AG09319 (cell line): ENCODE measurements around the gene WNT5B.

Experiments used
- DNase-seq: peaks from one replicate; pipeline ENCODE4 v3.0.0-alpha.2; 2010; ENCODE audit warnings: low read depth; ENCODE audit errors: extremely low read depth
- TF ChIP-seq, protein P1 (sequence below): IDR thresholded peaks from 2 replicates; pipeline ENCODE4 v1.5.1; 2011; ENCODE audit warnings: low read depth, mild to moderate bottlenecking, inconsistent platforms, low read length, moderate library complexity

Gene WNT5B

DNA sequence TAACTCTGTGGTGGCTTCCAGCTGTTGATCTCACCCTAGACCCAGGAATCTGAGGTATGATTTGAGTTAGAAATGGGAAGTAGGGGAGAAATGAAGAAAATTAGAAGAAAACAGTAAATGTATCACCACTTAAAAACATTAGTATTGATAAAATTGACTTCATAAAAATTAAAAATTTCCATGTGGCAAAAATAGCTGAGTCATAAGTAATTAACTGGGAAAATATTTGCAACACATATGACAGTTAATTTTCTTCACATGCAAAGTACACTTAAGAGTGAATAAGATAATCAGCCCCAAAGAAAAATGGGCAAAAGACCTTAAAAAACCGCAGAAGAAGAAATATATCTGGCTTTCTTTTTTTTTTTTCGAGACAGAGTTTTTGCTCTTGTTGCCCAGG lies 36.3 kb downstream of the WNT5B start:
- TF ChIP-seq, protein P1, sequence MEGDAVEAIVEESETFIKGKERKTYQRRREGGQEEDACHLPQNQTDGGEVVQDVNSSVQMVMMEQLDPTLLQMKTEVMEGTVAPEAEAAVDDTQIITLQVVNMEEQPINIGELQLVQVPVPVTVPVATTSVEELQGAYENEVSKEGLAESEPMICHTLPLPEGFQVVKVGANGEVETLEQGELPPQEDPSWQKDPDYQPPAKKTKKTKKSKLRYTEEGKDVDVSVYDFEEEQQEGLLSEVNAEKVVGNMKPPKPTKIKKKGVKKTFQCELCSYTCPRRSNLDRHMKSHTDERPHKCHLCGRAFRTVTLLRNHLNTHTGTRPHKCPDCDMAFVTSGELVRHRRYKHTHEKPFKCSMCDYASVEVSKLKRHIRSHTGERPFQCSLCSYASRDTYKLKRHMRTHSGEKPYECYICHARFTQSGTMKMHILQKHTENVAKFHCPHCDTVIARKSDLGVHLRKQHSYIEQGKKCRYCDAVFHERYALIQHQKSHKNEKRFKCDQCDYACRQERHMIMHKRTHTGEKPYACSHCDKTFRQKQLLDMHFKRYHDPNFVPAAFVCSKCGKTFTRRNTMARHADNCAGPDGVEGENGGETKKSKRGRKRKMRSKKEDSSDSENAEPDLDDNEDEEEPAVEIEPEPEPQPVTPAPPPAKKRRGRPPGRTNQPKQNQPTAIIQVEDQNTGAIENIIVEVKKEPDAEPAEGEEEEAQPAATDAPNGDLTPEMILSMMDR: no peak
- DNase-seq: no peak

DNA sequence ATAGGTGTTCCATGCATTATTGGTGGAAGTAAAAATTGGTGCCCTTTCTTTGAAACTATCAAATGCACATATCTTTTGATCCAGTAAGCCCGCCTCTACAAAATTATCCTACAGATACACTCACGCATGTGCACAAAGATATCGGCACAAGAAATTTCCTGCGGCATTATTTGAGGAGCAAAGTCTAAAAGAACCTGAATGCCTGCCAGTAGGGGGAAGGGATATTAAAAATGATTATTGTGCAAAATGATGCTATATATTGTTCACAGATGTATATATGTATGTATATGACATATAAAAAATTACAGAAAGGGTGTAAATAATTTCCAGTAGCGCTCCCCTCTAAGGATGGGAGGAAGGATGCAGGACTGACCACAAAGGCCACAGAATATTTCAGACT lies 37.2 kb downstream of the WNT5B start:
- no peak for DNase-seq
- TF ChIP-seq, protein P1: no peak

- DNase-seq: no peak
- TF ChIP-seq, protein P1: no peak
Observed at GRCh38 chr12:1666685-1667162, 37.7 kb downstream of the WNT5B start.

DNA sequence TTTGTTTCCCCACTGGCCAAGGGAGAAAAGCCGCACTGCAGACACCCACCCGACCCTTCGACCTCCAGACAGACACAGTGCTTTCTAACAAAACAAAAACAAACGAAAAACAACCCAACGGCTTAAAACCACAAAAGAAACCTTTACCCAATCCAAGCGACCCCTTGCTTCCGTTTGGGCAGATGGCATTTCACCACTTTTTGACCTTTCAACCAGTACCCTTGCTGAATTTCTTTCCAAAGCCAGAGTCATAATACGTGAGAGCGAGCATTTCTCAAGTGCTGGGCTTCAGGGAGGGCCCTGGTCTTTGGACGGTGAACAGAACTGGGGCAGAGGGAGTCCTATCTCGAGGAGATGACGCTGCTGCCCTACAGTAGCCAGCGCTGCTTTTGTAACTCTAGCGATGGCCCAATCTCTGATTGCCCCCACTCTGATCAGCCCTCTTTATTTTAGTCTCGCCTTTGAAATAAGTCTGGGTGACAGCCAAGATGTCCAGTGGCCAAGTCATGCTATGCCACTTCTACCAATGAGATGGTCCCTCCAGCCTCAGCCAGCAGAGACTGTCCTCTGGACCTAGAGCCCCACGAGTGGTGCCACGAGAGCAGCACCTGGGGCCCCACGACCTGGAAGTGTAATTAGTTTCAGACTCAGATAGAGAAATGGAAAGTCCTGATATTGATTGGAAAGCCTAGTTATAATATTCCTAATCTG lies 40.0 kb downstream of the WNT5B start:
- no peak for DNase-seq
- TF ChIP-seq, protein P1: no peak

DNA sequence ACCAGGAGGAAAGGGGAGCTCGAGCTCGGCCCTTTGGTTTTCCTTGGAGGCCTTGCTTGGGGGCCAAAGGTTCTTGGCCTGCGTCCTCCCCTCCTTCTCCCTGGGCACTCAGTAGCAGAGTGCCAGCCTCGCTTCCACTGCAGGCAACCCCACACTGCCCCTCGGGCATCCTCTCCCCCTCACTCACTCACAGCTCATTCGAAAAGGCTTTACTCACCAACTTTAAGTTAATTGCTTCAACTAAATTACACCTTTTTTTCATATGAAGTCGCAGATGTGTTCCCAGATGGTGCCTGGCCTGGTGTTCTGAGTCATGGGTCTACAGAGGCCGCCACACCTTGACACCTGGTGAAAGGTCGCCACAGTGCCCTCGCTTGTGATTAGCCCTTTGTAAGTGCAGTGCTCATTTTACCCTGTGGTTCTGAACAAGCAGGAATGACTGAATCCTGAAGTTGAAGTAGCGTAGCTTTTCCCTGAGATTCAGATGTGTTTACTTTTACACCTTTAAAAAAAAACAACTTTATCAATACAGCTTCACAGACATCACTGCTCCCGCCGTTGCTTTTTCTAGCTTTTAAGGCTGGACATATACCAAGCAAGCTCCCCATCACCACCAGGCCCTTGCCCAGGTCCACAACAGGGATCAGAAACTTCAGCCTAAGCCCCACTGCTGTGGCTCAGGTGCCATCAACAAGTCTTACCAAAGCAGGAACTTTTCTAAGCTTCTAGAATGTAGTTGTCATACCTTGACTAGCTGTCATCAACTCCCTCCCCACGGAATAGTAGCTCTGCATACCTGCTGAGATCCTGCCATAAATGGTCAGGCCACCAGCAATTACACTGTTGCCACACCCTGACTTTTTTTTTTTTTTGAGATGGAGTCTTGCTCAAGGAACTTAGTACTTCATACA lies 41.6 kb downstream of the WNT5B start:
- TF ChIP-seq, protein P1: no peak

DNA sequence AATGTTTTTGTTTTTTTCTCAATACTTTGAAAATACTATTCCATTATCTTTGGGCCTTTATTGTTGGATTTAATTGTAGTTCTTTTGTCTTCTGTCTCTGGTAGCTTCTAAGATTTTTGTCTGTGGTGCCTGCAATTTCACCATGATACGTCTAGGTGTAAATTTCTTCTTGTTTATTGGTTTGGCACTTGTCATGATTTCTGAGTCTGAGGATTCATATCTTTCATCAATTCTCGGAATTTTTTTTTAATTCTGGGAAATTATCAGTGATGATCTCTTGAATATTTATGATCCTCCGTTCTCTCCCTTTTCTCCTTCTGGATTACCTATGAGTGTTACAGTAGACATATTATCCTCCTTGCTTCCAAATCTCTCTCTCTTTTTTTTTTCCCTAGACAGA lies 47.0 kb downstream of the WNT5B start:
- TF ChIP-seq, protein P1: no peak

More for the DNA sequence above, 41.6 kb downstream of the WNT5B start:
- no peak for DNase-seq

More for the DNA sequence above, 47.0 kb downstream of the WNT5B start:
- no peak for DNase-seq
